Mucosa of stomach (tissue), 1 donor: ENCODE measurements around the gene FKBP5.

Experiments used
- H3K27me3 ChIP-seq: one replicate; pipeline ENCODE4 v1.7.0; 2013; ENCODE audit warnings: mild to moderate bottlenecking, low read length; ENCODE audit not compliant: control insufficient read depth, insufficient read depth
- H3K36me3 ChIP-seq: one replicate; pipeline ENCODE4 v1.7.0; 2013; ENCODE audit warnings: low read length; ENCODE audit not compliant: control insufficient read depth, insufficient read depth
- H3K4me1 ChIP-seq: one replicate; pipeline ENCODE4 v1.7.0; 2013; ENCODE audit warnings: mild to moderate bottlenecking, low read length; ENCODE audit not compliant: control insufficient read depth, insufficient read depth
- H3K4me3 ChIP-seq: one replicate; pipeline ENCODE4 v1.7.0; 2013; ENCODE audit warnings: low read length
- H3K9ac ChIP-seq: one replicate; pipeline ENCODE4 v1.7.0; 2013; ENCODE audit warnings: mild to moderate bottlenecking, low read length, moderate library complexity
- H3K9me3 ChIP-seq: one replicate; pipeline ENCODE4 v1.7.0; 2013; ENCODE audit warnings: mild to moderate bottlenecking, low read length, moderate library complexity; ENCODE audit not compliant: control insufficient read depth
- donor health status: Pancreatic carcinoma.

Gene FKBP5

DNA sequence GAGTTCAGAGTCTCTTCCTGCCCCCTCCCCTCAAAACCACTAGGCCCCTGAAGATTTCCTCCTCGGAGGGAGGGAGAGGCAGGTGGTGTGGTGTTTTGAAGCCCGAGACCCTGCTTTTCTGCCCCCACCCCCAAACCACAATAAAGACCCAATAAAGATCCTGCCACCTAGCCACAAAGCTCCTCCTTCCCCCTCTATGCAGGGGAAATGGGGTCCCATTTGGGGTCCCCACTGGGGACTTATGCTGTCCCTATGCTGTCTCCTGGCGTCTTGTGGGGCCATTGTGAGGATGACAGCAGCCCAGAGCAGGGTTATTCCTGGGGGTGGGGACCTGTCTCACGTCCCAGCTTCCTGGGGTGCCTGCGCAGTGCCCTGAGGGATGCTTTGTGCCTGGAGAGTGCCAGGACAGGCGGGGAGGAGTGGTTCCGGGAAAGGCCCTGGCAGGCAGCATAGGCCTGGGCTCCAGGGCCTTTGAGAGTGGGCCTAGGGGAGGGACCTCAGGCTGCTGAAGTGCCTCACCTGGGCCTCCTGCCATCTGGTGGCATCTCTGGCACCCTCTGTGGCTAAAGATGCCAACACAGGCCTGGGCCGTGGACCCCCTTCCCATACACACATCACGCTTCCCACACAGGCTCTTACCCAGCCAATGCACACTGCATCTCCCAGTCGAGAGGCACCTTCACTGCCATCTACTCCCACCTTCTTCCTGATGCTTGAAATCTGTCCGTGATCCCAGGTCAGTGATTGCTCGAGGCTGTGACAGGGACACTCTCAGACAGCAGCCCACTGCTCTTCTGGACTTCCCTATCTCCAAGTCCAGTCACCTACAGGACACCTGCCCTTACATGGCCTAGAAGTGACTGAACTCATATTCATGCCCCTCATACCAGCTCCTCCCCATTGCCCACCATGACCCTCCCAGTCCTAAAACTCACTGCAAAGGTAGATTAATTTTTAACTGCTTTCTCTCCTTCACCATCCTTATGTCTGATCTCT lies 40.3 kb upstream of the FKBP5 start:
- H3K36me3 ChIP-seq = no peaks in the 10 kb centered on the region
- no peaks in the 10 kb centered on the region for H3K9me3 ChIP-seq
- peak overlapping the region; percentile 63 for H3K9ac ChIP-seq
- peaks cover 79% of the 10 kb centered on the region for H3K4me1 ChIP-seq
- H3K27me3 ChIP-seq = no peaks in the 10 kb centered on the region
- H3K4me3 ChIP-seq = peak overlapping the region; percentile 16

DNA sequence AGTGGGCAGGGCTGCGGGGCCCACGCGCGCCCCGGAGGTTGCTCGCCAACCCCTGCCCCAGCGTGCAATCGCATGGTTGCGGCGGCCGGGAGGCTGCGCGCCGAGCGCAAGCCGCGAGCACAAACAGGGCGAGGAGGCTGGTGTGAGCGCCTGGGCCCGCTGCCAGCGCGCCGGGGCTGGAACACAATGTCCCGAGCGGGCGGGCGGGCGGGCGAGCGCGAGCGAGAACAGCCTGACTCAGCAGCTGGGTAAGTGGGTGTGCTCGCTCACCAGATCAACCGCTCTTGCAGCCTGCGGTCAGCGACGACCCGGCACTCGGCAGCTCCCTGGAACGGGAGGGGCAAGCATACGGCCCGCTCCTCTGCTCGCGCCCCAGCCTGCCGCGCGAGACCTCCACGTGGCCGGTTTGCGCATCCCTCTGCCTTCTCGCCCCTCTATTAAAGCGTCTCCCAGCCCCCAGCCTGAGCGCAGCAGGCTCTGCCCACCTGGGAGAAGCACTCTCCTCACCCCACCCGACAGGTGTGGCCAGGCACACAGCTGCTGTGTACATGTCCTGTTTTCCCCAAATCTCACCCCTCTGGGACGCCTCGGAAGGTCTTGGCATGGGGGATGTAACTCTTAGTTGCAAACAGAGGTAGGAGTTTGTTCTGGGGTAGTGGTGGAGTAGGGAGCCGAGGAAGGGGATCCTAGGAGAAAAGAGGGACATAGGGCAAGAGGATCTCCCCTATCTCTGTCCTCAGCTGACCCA lies 39.4 kb upstream of the FKBP5 start:
- H3K4me3 ChIP-seq = peak overlapping the region; percentile 76

DNA sequence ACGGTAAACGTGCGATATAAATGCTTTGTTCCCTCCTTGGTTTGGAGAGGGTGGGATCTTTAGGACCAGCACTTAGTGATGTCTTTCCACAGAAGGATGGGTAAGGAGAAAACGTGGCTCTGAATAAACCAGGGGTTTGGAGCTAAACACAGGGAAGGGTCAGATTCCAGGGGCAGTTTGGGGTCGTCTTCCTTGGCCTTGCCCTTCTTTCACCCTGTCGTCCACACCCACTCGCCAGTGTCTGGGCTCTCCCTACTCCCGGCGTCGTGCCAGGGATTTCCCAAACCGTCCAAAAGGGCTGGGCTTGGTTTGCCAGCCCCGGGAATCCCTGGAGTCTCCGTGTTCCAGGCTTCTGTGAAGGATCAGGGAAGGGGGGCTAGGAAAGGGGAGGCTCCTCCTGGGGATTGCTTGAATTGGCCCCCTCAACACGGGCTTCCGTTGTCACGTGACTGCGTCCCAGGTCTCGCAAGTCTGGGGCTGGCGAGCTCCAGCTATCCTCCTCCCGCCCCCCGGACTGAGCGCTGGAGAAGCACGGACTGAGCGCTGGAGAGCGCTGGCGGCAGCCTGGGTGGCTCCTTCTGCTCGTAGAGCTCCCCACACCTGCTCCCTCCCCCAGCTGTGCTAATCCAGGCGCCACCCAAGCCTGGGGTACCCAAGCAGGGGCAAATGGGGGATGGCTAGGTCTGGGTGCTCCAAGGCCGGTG lies 38.7 kb upstream of the FKBP5 start:
- Histone ChIP-seq H3K36me3 (no peaks in the 10 kb centered on the region), H3K9ac (peak overlapping the region; percentile 93), H3K27me3 (no peaks in the 10 kb centered on the region), H3K4me3 (peak overlapping the region; percentile 76), H3K4me1 (peaks cover 77% of the 10 kb centered on the region), H3K9me3 (no peaks in the 10 kb centered on the region)

More for the DNA sequence above, 39.4 kb upstream of the FKBP5 start:
- Histone ChIP-seq H3K9me3 (no peaks in the 10 kb centered on the region), H3K36me3 (no peaks in the 10 kb centered on the region), H3K4me1 (peaks cover 80% of the 10 kb centered on the region), H3K9ac (peak overlapping the region; percentile 93), H3K27me3 (no peaks in the 10 kb centered on the region)

DNA sequence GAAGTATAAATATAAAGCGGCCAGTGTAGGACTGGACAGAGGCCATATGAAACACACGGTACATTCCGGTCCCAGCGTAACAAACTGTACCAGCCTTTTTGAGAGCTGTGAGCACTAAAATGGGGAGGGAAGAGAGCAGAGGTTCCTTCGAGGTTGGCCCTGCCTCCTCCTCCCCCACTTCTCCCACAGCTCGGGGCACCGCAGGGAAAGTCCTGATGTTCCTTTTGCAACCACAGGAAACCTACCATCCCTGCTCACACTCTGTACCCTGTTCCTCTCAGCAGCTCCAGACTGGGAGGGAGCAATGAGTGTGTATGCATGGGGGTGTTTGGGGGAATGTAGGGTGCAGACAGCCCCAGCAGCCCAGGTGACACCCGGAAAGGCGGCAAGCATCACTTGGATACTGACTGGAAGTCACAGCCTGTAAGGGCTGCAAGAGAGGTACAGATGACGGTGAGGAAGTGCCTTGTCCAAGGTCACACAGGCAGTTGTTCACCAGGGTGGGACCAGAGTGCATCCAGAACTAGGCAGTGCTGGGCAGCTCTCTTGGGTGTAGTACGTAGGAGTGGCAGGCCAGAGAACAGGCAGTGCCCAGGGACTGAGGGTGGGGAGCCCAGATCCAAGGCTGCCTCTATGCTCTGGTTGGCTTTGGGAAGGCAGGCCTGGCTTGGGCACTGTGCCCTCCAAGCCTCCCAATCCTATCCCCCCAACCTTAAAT lies 37.2 kb upstream of the FKBP5 start:
- Histone ChIP-seq H3K4me1 (peaks cover 75% of the 10 kb centered on the region), H3K4me3 (no peak overlapping the region), H3K9ac (peak overlapping the region; percentile 93), H3K27me3 (no peaks in the 10 kb centered on the region), H3K36me3 (no peaks in the 10 kb centered on the region), H3K9me3 (no peaks in the 10 kb centered on the region)

DNA sequence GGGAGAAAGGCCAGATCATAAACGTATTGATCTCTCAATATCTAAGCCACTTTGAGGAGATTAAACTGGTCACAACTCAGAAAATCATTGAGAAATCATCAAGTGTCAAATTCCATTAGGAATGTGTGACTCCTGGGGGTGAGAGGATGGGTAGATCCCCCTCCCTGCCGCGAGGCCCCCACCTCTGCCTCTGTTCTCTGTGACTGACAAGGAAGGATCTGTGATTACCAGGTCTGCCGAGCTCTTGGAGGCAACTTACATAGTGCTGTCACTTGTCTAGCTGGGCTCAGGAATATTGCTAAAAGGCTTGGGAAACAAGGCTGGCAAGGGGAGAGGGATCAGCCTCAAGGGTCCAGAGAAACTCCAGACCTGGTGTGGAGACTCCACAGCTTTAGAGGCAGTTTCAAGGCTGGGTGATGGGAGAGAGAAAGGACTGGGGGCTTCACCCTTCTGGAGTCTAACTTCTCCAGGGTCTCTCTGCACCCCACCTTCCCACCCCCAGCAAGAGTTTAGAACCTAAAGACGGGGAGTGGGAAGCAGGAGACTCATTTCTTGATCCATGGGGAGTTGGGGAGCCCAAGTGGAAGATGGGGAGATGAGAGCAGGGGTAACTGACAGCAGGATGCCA lies 36.5 kb upstream of the FKBP5 start:
- Histone ChIP-seq H3K36me3 (no peaks in the 10 kb centered on the region), H3K9ac (peak overlapping the region; percentile 93), H3K4me3 (no peak overlapping the region), H3K4me1 (peaks cover 68% of the 10 kb centered on the region), H3K27me3 (no peaks in the 10 kb centered on the region), H3K9me3 (no peaks in the 10 kb centered on the region)

DNA sequence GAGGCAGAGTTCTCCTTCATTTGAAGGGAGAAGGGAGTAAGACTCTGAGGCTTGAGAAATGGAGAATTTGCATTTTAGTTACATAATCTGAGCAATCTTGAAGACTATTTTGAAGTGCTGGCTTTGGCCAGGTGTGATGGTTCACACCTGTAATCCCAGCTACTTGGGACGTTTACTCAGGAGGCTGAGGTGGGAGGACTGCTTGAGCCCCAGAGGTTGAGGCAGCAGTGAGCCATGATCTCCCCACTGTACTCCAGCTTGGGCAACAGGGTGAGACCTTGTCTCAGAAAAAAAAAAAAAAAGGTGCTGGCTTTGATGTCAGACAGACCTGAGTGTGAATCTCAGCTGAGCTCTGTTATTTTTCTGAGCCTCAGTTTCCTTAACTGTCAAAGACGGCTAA lies 35.8 kb upstream of the FKBP5 start:
- peaks cover 60% of the 10 kb centered on the region for H3K4me1 ChIP-seq
- H3K27me3 ChIP-seq = no peaks in the 10 kb centered on the region
- no peak overlapping the region for H3K4me3 ChIP-seq
- no peaks in the 10 kb centered on the region for H3K36me3 ChIP-seq
- no peaks in the 10 kb centered on the region for H3K9me3 ChIP-seq
- peak overlapping the region; percentile 93 for H3K9ac ChIP-seq

DNA sequence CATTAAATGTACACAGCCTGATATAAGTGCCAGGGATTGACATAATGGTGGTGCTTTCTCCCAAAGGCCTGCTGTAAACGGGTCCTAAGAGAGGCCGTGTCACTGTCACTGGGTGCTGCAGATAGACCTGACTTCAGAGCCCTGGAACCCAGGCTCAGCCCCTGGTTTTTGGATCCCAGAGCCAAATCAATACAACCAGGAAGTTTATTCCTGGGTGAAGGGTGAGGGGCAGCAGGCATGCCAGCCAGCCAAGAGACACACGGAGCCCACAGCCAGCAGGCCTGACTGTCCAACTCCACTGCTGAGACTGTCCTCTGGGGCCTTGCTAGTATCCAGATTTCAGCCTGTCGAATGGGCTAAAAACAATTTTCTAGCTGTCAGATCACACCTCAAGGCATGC lies 35.3 kb upstream of the FKBP5 start:
- H3K27me3 ChIP-seq = no peaks in the 10 kb centered on the region
- H3K9me3 ChIP-seq = no peaks in the 10 kb centered on the region
- H3K4me1 ChIP-seq = peaks cover 56% of the 10 kb centered on the region
- no peak overlapping the region for H3K4me3 ChIP-seq
- no peak overlapping the region for H3K9ac ChIP-seq
- H3K36me3 ChIP-seq = no peaks in the 10 kb centered on the region

DNA sequence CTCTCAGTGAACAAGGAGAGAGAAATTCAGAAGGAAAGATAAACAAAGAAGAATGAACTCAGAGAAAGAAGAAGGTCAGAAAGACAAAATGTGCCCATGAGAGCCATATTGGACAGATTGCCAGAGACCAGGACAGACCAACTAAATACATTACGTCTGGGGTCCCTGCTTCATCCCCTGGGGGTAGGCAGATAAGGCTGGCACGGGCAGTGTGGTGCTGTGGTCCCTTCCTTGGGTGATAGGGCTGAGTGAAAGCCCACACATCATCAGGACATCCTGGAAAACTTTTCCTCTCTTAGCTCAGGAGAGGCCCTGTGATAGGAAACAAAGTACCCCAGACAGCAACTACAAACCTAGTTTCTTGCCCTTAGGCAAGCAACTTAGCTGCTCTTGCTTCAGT lies 34.9 kb upstream of the FKBP5 start:
- Histone ChIP-seq H3K36me3 (no peaks in the 10 kb centered on the region), H3K4me1 (peaks cover 52% of the 10 kb centered on the region), H3K4me3 (no peak overlapping the region), H3K27me3 (no peaks in the 10 kb centered on the region), H3K9me3 (no peaks in the 10 kb centered on the region), H3K9ac (no peak overlapping the region)

DNA sequence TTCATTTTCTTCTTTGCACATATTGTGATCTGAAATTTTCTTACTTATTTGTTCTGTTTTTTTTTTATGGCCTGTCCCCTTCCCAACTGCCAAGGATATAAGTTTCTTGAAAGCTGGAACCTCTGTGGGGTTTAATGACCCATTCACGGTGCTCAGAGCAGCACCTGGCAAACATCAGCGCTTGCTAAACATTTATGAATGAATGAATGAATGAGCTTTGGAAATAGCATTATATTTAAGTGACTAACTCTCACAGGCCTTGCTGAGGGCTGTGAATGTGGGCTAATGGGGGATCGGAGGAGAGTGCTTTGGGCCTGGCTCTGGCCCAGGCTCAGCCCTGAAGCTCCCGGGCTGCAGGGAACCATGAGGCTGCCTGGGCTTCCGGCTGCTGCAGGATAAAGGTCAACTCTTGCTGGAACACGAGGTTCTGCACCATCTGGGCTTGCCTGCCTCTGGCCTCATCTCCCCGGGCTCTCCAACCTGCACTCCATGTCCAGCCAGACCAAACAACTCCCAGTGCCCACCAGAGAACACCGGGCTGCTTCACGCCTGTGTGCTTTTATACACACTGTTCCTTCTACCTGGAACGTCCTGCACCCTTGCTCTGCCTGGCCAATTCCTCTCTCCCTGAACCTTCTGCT lies 33.5 kb upstream of the FKBP5 start:
- peaks cover 41% of the 10 kb centered on the region for H3K4me1 ChIP-seq
- H3K9ac ChIP-seq = no peak overlapping the region
- no peak overlapping the region for H3K4me3 ChIP-seq
- H3K36me3 ChIP-seq = no peaks in the 10 kb centered on the region
- no peaks in the 10 kb centered on the region for H3K27me3 ChIP-seq
- H3K9me3 ChIP-seq = no peaks in the 10 kb centered on the region

DNA sequence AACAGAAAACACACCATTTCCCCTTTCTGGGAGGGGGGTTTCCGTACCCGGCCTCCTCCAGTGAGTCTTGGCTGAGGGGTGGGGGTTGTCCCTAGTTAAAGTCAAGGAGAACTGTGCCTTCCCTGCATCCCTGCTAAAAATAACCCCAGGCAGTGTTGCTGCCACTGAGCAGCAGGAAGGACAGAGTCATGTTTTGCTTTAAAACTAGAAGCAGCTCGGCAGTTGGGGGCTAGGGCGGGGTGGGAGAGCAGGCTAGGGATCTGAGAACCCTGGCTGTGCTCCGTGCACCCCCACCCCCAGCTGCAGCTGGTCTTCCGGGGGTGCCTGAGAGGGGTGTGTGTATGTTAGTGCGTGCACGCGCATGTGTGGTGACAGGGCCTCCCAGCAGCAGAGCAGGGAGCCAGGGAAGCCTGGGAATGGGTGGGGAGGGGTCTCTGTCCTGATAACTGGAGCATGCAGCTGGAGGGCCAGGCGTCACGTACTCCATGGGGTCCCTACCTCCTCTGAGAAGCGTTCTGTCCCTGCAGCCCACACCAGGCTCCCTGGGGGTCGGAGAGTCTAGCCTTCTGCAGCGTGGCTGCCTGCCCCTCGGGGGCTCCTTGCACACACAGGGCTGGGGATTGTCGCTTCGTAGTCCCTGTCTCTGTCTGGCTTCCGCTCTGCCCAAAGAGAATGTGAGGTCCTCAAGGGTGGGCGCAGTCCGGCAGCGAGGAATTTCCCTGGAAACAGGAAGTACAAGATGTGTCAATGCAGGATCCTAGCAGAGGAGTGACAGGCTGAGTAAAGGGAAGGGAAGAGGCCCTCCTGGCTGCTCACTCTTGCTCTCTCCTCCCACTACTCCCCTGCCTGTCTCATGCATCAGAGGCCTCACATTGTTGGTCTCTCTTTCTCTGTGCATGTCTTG lies 31.4 kb upstream of the FKBP5 start:
- H3K4me3 ChIP-seq = no peak overlapping the region

More for the DNA sequence above, 31.4 kb upstream of the FKBP5 start:
- Histone ChIP-seq H3K9me3 (no peaks in the 10 kb centered on the region), H3K27me3 (no peaks in the 10 kb centered on the region), H3K9ac (peak overlapping the region; percentile 49), H3K4me1 (peaks cover 20% of the 10 kb centered on the region), H3K36me3 (no peaks in the 10 kb centered on the region)
